Progenitor cell of endocrine pancreas (in vitro differentiated cells): ENCODE data around the gene WDR49. TPM values are rescaled to one million over a fixed set of nuclear protein-coding genes. Genes with fewer than 3 reads are reported as not detected.

ENCODE experiments used
- DNase-seq: peaks from one replicate; pipeline ENCODE4 v3.0.0; 2021; ENCODE audit warnings: low spot score; ENCODE audit not compliant: unreplicated experiment
- H3K27ac Mint-ChIP-seq: 2 replicates; pipeline ENCODE4 v1.8.0; 2021; ENCODE audit warnings: mild to moderate bottlenecking, moderate library complexity, mixed read lengths
- H3K27me3 Mint-ChIP-seq: 2 replicates; pipeline ENCODE4 v1.8.0; 2021; ENCODE audit warnings: mixed read lengths
- H3K36me3 Mint-ChIP-seq: 2 replicates; pipeline ENCODE4 v1.8.0; 2022; ENCODE audit warnings: mixed read lengths; ENCODE audit not compliant: insufficient read depth
- H3K4me1 Mint-ChIP-seq: 2 replicates; pipeline ENCODE4 v1.8.0; 2021; ENCODE audit warnings: low read depth, mixed read lengths
- H3K4me3 Mint-ChIP-seq: 2 replicates; pipeline ENCODE4 v1.8.0; 2021; ENCODE audit warnings: low read depth, mild to moderate bottlenecking, moderate library complexity, mixed read lengths
- H3K9me3 Mint-ChIP-seq: 2 replicates; pipeline ENCODE4 v1.8.0; 2021; ENCODE audit warnings: low read depth, mixed read lengths
- CTCF ChIP-seq: fragments of 200-600 bp; sonication (generic); IDR thresholded peaks from one replicate; pipeline ENCODE4 v1.5.0; 2021; ENCODE audit warnings: antibody characterized with exemption, mild to moderate bottlenecking; ENCODE audit not compliant: unreplicated experiment
- total RNA-seq: library from RNA; stranded (reverse); gene quantifications from 2 replicates; pipeline ENCODE4 v1.2.1, GENCODE V29; 2021

Gene WDR49
- total RNA-seq, 1 donor from 2014 or later = 0.43 TPM

GRCh38 chr3:167466966-167467365 is 186.8 kb downstream of the WDR49 start:
- Mint-ChIP-seq H3K9me3 (no peaks in the 10 kb centered on the region), H3K4me1 (peaks cover 22% of the 10 kb centered on the region)

GRCh38 chr3:167456157-167456799 is 197.5 kb downstream of the WDR49 start:
- TF ChIP-seq CTCF = no peak
- Mint-ChIP-seq H3K9me3 (peaks cover 3% of the 10 kb centered on the region), H3K36me3 (no peaks in the 10 kb centered on the region), H3K4me3 (no peak overlapping the region), H3K4me1 (no peaks in the 10 kb centered on the region), H3K27ac (no peak overlapping the region), H3K27me3 (no peaks in the 10 kb centered on the region)
- DNase-seq = no peak

More at GRCh38 chr3:167466966-167467365, 186.8 kb downstream of the WDR49 start:
- no peak for TF ChIP-seq CTCF
- Mint-ChIP-seq H3K27ac (no peak overlapping the region), H3K4me3 (no peak overlapping the region), H3K27me3 (no peaks in the 10 kb centered on the region), H3K36me3 (no peaks in the 10 kb centered on the region)
- no peak for DNase-seq

GRCh38 chr3:167453815-167454214 is 199.9 kb downstream of the WDR49 start:
- no peak overlapping the region for H3K27ac Mint-ChIP-seq

GRCh38 chr3:167451282-167451681 is 202.5 kb downstream of the WDR49 start:
- TF ChIP-seq CTCF = peak; percentile 14
- Mint-ChIP-seq H3K9me3 (peaks cover 3% of the 10 kb centered on the region), H3K27me3 (no peaks in the 10 kb centered on the region), H3K27ac (no peak overlapping the region), H3K36me3 (no peaks in the 10 kb centered on the region), H3K4me1 (peaks cover 4% of the 10 kb centered on the region), H3K4me3 (no peak overlapping the region)
- DNase-seq = no peak

More at GRCh38 chr3:167453815-167454214, 199.9 kb downstream of the WDR49 start:
- DNase-seq = no peak
- no peak for TF ChIP-seq CTCF
- peaks cover 4% of the 10 kb centered on the region for H3K4me1 Mint-ChIP-seq
- H3K9me3 Mint-ChIP-seq = peaks cover 3% of the 10 kb centered on the region
- no peaks in the 10 kb centered on the region for H3K36me3 Mint-ChIP-seq
- no peak overlapping the region for H3K4me3 Mint-ChIP-seq
- no peaks in the 10 kb centered on the region for H3K27me3 Mint-ChIP-seq

GRCh38 chr3:167450675-167451074 is 203.1 kb downstream of the WDR49 start:
- H3K27me3 Mint-ChIP-seq = no peaks in the 10 kb centered on the region
- no peak overlapping the region for H3K27ac Mint-ChIP-seq
- H3K4me3 Mint-ChIP-seq = no peak overlapping the region
- H3K9me3 Mint-ChIP-seq = peaks cover 3% of the 10 kb centered on the region
- no peak for TF ChIP-seq CTCF
- no peak for DNase-seq
- peaks cover 6% of the 10 kb centered on the region for H3K4me1 Mint-ChIP-seq
- no peaks in the 10 kb centered on the region for H3K36me3 Mint-ChIP-seq
